ENCODE data around the gene LIN37. TPM values are rescaled to one million over a fixed set of nuclear protein-coding genes. Genes with fewer than 3 reads are reported as not detected.

Gene LIN37
- total and polyA plus RNA-seq, 2 experiments from 2014 or later: 12.0 to 13.6 TPM

DNA sequence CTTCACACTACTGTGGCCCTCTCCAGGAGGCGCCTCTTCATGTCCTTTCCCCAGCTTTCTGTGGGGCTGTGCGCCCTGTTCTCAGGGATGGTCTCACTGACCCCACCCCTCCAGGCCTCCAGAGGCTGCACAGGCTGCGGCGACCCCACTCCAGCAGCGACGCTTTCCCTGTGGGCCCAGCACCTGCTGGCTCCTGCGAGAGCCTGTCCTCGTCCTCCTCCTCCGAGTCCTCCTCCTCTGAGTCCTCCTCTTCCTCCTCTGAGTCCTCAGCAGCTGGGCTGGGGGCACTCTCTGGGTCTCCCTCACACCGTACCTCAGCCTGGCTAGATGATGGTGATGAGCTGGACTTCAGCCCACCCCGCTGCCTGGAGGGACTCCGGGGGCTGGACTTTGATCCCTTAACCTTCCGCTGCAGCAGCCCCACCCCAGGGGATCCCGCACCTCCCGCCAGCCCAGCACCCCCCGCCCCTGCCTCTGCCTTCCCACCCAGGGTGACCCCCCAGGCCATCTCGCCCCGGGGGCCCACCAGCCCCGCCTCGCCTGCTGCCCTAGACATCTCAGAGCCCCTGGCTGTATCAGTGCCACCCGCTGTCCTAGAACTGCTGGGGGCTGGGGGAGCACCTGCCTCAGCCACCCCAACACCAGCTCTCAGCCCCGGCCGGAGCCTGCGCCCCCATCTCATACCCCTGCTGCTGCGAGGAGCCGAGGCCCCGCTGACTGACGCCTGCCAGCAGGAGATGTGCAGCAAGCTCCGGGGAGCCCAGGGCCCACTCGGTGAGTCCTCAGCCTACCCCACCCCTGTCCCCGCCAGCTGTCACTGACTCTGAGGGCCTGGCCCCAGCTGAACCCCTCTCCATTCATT, 38.2 kb downstream of the LIN37 start:
- TF ChIP-seq EZH2phosphoT487 (IDR thresholded peaks at IDR 0.05; ENCODE audit: low read depth, severe bottlenecking, unreplicated experiment) (no peak), EZH2 (IDR thresholded peaks at IDR 0.05; ENCODE audit: borderline replicate concordance) (no peak)
- TF ChIP-seq, protein P1, sequence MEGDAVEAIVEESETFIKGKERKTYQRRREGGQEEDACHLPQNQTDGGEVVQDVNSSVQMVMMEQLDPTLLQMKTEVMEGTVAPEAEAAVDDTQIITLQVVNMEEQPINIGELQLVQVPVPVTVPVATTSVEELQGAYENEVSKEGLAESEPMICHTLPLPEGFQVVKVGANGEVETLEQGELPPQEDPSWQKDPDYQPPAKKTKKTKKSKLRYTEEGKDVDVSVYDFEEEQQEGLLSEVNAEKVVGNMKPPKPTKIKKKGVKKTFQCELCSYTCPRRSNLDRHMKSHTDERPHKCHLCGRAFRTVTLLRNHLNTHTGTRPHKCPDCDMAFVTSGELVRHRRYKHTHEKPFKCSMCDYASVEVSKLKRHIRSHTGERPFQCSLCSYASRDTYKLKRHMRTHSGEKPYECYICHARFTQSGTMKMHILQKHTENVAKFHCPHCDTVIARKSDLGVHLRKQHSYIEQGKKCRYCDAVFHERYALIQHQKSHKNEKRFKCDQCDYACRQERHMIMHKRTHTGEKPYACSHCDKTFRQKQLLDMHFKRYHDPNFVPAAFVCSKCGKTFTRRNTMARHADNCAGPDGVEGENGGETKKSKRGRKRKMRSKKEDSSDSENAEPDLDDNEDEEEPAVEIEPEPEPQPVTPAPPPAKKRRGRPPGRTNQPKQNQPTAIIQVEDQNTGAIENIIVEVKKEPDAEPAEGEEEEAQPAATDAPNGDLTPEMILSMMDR (IDR thresholded peaks at IDR 0.05; ENCODE audit: poor library complexity): no peak
- WGBS (ENCODE audit: low lambda C conversion rate, missing lambda C conversion rate): 93% methylated on average over 21 of the region's 31 CpGs

DNA sequence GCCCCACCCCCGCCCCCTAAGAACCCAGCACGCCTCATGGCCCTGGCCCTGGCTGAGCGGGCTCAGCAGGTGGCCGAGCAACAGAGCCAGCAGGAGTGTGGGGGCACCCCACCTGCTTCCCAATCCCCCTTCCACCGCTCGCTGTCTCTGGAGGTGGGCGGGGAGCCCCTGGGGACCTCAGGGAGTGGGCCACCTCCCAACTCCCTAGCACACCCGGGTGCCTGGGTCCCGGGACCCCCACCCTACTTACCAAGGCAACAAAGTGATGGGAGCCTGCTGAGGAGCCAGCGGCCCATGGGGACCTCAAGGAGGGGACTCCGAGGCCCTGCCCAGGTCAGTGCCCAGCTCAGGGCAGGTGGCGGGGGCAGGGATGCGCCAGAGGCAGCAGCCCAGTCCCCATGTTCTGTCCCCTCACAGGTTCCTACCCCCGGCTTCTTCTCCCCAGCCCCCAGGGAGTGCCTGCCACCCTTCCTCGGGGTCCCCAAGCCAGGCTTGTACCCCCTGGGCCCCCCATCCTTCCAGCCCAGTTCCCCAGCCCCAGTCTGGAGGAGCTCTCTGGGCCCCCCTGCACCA, 38.9 kb downstream of the LIN37 start:
- no peak overlapping the region for H3K4me3 ChIP-seq
- no peak overlapping the region for H3K4me2 ChIP-seq
- H3K36me3 ChIP-seq (replicated peaks; ENCODE audit: insufficient read depth, low read depth): no peaks in the 10 kb centered on the region
- H4K20me1 ChIP-seq (ENCODE audit: insufficient read depth, poor library complexity, severe bottlenecking): no peaks in the 10 kb centered on the region
- H3K27ac ChIP-seq: no peak overlapping the region
- no peaks in the 10 kb centered on the region for H3K9me3 ChIP-seq (ENCODE audit: low read depth)
- H3K79me2 ChIP-seq: no peaks in the 10 kb centered on the region
- H3K27me3 ChIP-seq: no peaks in the 10 kb centered on the region
- TF ChIP-seq, protein P1 (IDR thresholded peaks at IDR 0.05; ENCODE audit: poor library complexity): no peak
- TF ChIP-seq EZH2phosphoT487 (IDR thresholded peaks at IDR 0.05; ENCODE audit: low read depth, severe bottlenecking, unreplicated experiment): no peak
- TF ChIP-seq EZH2 (IDR thresholded peaks at IDR 0.05; ENCODE audit: borderline replicate concordance): no peak
- H2AFZ ChIP-seq: no peak overlapping the region
- peak; percentile 4 for DNase-seq (ENCODE audit: low spot score)
- no peaks in the 10 kb centered on the region for H3K4me1 ChIP-seq (ENCODE audit: insufficient read depth)
- WGBS (ENCODE audit: low lambda C conversion rate, missing lambda C conversion rate): 96% methylated on average over 9 of the region's 15 CpGs
- H3K9me2 ChIP-seq (replicated peaks; ENCODE audit: insufficient read depth): no peaks in the 10 kb centered on the region

More for the DNA sequence above, 38.2 kb downstream of the LIN37 start:
- DNase-seq (ENCODE audit: low spot score): no peak
- Histone ChIP-seq H3K27ac (no peak overlapping the region), H4K20me1 (ENCODE audit: insufficient read depth, poor library complexity, severe bottlenecking) (no peaks in the 10 kb centered on the region), H3K9me2 (replicated peaks; ENCODE audit: insufficient read depth) (no peaks in the 10 kb centered on the region), H3K27me3 (no peaks in the 10 kb centered on the region), H3K9me3 (ENCODE audit: low read depth) (no peaks in the 10 kb centered on the region), H3K79me2 (no peaks in the 10 kb centered on the region), H3K4me3 (no peak overlapping the region), H2AFZ (no peak overlapping the region), H3K4me1 (ENCODE audit: insufficient read depth) (no peaks in the 10 kb centered on the region), H3K4me2 (no peak overlapping the region), H3K36me3 (replicated peaks; ENCODE audit: insufficient read depth, low read depth) (no peaks in the 10 kb centered on the region)

DNA sequence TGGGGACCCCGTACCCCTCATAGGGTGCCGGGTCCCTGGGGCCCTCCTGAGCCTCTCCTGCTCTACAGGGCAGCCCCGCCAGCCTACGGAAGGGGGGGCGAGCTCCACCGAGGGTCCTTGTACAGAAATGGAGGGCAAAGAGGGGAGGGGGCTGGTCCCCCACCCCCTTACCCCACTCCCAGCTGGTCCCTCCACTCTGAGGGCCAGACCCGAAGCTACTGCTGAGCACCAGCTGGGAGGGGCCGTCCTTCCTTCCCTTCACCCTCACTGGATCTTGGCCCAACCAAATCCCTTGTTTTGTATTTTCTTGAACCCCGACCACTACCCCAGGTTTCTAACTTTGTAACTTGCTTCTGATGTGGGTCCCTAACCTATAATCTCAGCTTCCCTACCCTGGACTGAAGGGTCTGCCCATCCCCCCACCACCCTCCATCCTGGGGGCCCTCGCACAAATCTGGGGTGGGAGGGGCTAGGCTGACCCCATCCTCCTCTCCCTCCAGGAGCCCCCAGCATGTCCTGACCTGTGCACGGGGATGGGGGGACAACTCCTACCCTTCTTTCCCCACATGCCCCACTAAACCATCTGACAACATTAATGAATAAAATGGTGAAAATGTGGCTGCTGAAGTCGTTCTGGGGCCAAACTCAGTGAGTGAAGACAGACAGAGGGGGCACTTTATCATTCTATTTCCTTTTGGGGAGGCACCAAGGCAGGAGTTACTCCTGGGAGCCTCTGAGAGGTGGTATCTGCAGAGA, 40.0 kb downstream of the LIN37 start:
- no peaks in the 10 kb centered on the region for H3K27me3 ChIP-seq
- H3K27ac ChIP-seq: no peak overlapping the region
- H3K36me3 ChIP-seq (replicated peaks; ENCODE audit: insufficient read depth, low read depth): no peaks in the 10 kb centered on the region
- no peaks in the 10 kb centered on the region for H3K79me2 ChIP-seq
- no peak overlapping the region for H2AFZ ChIP-seq
- peak; percentile 4 for DNase-seq (ENCODE audit: low spot score)
- H4K20me1 ChIP-seq (ENCODE audit: insufficient read depth, poor library complexity, severe bottlenecking): no peaks in the 10 kb centered on the region
- WGBS (ENCODE audit: low lambda C conversion rate, missing lambda C conversion rate): 87% methylated on average over 7 of the region's 12 CpGs
- H3K4me1 ChIP-seq (ENCODE audit: insufficient read depth): no peaks in the 10 kb centered on the region
- no peaks in the 10 kb centered on the region for H3K9me3 ChIP-seq (ENCODE audit: low read depth)
- H3K9me2 ChIP-seq (replicated peaks; ENCODE audit: insufficient read depth): no peaks in the 10 kb centered on the region
- no peak overlapping the region for H3K4me3 ChIP-seq
- TF ChIP-seq, protein P1 (IDR thresholded peaks at IDR 0.05; ENCODE audit: poor library complexity): no peak
- TF ChIP-seq EZH2phosphoT487 (IDR thresholded peaks at IDR 0.05; ENCODE audit: low read depth, severe bottlenecking, unreplicated experiment) (no peak), EZH2 (IDR thresholded peaks at IDR 0.05; ENCODE audit: borderline replicate concordance) (no peak)
- no peak overlapping the region for H3K4me2 ChIP-seq

All from hepatocyte (in vitro differentiated cells).